Measurements from ENCODE around the gene GNAQ. TPM values are rescaled to one million over a fixed set of nuclear protein-coding genes. Genes with fewer than 3 reads are reported as not detected.

Gene GNAQ
- total RNA-seq, 2 donors from 2014 or later: 46.0 to 58.8 TPM

DNA sequence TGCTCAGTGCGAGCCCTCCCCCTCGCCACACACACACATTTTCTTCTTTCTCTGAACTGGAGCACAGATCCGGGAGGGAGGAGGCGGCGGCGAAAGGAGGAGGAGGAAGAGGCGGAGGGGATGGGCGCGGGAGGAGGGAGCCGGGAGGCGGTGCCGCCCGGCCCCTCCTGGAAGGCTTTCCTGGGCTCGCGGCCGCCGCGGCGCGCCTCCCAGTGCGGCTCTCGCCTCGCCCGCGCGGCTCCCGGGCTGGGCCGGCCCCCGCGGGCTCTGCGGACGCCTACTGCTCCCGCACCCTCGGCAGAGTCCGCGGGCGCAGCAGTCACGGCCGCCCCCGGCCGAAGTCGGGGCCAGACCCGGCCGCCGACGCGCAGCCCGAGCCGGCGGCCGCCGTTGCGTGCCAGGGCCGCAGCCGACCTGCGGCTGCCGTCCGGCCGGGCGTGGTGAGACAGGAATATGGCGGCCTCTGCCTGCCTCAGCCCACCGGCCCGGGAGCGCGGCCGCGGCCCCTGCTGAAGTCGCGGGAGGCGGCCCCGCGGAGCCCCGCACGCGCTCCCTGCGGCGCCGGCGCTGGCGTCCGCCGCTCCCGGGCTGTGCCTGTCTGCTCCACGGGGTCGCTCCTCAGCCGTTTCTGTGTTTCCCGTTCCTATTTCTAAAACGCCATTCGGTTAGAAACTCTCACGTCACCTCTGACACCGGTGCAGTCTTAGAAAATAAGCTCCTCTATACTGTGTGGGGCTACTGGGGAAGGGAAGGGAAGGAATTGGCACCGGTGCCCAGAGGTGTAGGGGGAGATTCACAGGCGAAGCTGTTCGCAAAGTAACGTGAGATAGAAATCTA lies 500 bp upstream of the GNAQ start:
- Histone ChIP-seq H3K4me3 (peak overlapping the region; percentile 96), H3K4me1 (ENCODE audit: control insufficient read depth in 1 of 2, low read depth in 2 of 2) (peaks cover 21 to 32% of the 10 kb centered on the region in 2 donors), H3K27me3 (replicated peaks; ENCODE audit: insufficient read depth) (no peaks in the 10 kb centered on the region), H3K27ac (peak overlapping the region; percentile 85 to 87), H3K9me3 (no peaks in the 10 kb centered on the region), H3K36me3 (no peaks in the 10 kb centered on the region)
- peak; percentile 73 for DNase-seq (ENCODE audit: low spot score)
- ATAC-seq (ENCODE audit: insufficient number of reproducible peaks, low FRiP score, low read depth): peak; percentile 73
- TF ChIP-seq, protein P1, sequence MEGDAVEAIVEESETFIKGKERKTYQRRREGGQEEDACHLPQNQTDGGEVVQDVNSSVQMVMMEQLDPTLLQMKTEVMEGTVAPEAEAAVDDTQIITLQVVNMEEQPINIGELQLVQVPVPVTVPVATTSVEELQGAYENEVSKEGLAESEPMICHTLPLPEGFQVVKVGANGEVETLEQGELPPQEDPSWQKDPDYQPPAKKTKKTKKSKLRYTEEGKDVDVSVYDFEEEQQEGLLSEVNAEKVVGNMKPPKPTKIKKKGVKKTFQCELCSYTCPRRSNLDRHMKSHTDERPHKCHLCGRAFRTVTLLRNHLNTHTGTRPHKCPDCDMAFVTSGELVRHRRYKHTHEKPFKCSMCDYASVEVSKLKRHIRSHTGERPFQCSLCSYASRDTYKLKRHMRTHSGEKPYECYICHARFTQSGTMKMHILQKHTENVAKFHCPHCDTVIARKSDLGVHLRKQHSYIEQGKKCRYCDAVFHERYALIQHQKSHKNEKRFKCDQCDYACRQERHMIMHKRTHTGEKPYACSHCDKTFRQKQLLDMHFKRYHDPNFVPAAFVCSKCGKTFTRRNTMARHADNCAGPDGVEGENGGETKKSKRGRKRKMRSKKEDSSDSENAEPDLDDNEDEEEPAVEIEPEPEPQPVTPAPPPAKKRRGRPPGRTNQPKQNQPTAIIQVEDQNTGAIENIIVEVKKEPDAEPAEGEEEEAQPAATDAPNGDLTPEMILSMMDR (IDR thresholded peaks at IDR 0.05): no peak

DNA sequence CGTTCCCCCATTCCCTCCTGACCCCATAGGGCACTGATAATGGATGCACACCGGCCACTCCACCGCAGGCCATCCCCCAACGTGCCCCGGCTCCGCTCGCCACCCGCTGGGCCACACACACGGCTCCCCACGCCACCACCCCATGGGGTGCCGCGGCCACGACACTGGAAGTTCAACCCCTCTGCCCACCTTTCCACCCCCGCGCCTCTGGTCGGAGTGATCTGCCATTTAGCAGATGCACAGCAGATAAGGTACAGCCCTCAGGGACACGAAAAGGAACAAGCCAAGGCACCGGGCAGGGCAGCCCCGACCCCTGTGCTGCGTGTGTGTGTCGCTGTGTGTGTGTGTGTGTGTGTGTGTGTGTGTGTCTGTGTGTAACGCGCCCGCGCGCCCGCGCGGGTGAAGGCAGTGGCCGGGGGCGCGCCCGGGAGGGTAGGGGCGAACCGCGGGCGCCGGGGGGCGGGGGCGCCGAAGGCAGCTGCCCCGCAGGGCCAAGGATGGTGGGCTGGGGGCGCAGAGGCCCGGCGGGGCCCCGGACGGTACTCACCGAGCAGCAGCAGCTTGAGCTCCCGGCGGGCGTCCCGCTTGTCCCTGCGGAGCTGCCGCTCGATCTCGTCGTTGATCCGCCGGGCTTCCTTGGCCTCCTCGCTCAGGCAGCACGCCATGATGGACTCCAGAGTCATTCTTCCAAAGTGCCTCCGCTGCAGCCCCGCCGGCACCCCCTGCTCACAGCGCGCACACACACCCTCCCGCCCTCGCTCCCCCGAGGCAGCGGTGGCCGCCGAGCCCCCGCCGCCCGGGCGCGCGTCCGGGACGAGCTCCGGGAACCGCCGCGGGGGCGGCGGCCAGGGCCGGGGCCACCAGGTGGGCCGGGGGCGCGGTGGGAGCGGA lies 813 bp downstream of the GNAQ start:
- Histone ChIP-seq H3K4me1 (ENCODE audit: control insufficient read depth in 1 of 2, low read depth in 2 of 2) (peaks cover 34 to 45% of the 10 kb centered on the region in 2 donors), H3K9me3 (no peaks in the 10 kb centered on the region), H3K36me3 (no peaks in the 10 kb centered on the region), H3K27ac (peak overlapping the region; percentile 81 to 96), H3K4me3 (peak overlapping the region; percentile 96), H3K27me3 (replicated peaks; ENCODE audit: insufficient read depth) (no peaks in the 10 kb centered on the region)
- DNase-seq (ENCODE audit: low spot score) (no peak), ATAC-seq (ENCODE audit: insufficient number of reproducible peaks, low FRiP score, low read depth) (no peak)
- TF ChIP-seq, protein P1 (IDR thresholded peaks at IDR 0.05): no peak

DNA sequence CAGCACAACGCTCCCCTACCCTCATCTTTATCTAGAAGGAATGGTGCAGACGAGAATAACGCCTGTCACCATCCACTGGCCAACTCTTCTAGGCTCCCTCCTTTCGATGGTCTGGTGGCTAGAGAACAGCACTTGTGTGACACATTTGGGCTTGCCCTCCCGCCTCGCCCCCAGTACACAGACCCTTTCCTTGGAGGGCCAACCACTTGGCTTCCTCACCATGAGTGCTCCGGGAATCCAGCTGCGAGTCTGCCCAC lies 1.4 kb downstream of the GNAQ start:
- DNase-seq (ENCODE audit: low spot score) (no peak), ATAC-seq (ENCODE audit: insufficient number of reproducible peaks, low FRiP score, low read depth) (no peak)
- peaks cover 37 to 50% of the 10 kb centered on the region in 2 donors for H3K4me1 ChIP-seq (ENCODE audit: control insufficient read depth in 1 of 2, low read depth in 2 of 2)

DNA sequence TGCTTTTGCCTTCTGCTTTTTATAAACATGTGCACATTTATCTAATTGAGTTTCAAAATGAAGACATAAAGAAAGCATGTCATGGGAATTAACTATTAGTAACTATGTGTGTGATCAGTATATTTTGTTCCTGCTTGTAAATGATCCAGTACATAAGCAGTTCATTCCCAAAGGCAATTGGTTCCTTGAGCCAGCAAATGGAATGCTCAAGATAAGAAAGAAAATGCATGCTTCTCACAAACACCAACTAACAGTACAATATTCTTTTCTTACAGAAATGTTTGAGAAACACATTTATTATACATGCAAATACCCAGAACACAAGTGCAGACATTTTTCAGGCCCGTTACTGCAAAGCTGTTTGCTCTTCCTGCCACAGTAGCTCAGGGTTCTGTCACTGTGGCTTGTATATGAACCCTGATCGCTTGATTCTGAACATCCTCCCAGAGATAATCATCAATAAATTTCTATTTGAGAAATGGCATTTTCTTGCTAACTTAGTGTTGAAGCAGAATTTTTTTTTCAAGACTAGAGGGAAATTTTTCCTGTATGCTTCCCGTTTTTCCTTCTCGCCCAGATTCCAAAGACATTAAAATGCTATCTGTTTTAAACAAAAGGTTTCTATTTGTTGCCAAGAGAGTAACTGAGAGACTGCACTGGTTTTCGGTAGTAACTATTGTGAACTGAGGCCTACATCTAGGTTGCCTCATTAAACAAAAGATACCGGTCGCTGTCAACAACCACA lies 1.9 kb downstream of the GNAQ start:
- TF ChIP-seq, protein P1 (IDR thresholded peaks at IDR 0.05): no peak
- Histone ChIP-seq H3K4me3 (peak overlapping the region; percentile 96), H3K36me3 (no peaks in the 10 kb centered on the region), H3K27ac (peak overlapping the region; percentile 81 to 96), H3K27me3 (replicated peaks; ENCODE audit: insufficient read depth) (no peaks in the 10 kb centered on the region), H3K4me1 (ENCODE audit: control insufficient read depth in 1 of 2, low read depth in 2 of 2) (peaks cover 35 to 51% of the 10 kb centered on the region in 2 donors), H3K9me3 (no peaks in the 10 kb centered on the region)
- no peak for ATAC-seq (ENCODE audit: insufficient number of reproducible peaks, low FRiP score, low read depth)
- no peak for DNase-seq (ENCODE audit: low spot score)

More for the DNA sequence above, 1.4 kb downstream of the GNAQ start:
- Histone ChIP-seq H3K27me3 (replicated peaks; ENCODE audit: insufficient read depth) (no peaks in the 10 kb centered on the region), H3K4me3 (peak overlapping the region; percentile 96), H3K9me3 (no peaks in the 10 kb centered on the region), H3K36me3 (no peaks in the 10 kb centered on the region), H3K27ac (peak overlapping the region; percentile 81 to 96)
- TF ChIP-seq, protein P1 (IDR thresholded peaks at IDR 0.05): no peak
